Measurements from ENCODE around the gene BGLAP.

The BGLAP gene

GRCh38 chr1:156276532-156276931 lies 34.5 kb downstream of the BGLAP start:
- H3K4me2 ChIP-seq (ENCODE audit: low read depth, low read length) = no peak overlapping the region
- 0 out of 2 replicates have a peak, but pooled peaks cover 3% of the 10 kb centered on the region for H4K20me1 ChIP-seq (ENCODE audit: insufficient read depth, low read length)
- DNase-seq = no peak
- no peaks in the 10 kb centered on the region for H3K9me2 ChIP-seq (replicated peaks; ENCODE audit: insufficient read depth, low read length)
- peaks cover 40% of the 10 kb centered on the region for H3K36me3 ChIP-seq (replicated peaks; ENCODE audit: insufficient read depth, low read length)
- TF ChIP-seq EZH2 (optimal IDR thresholded peaks at IDR 0.05; ENCODE audit: low read depth, low read length) = no peak
- no peak for TF ChIP-seq EZH2phosphoT487 (IDR thresholded peaks at IDR 0.05; ENCODE audit: low read length)
- TF ChIP-seq, protein P1, sequence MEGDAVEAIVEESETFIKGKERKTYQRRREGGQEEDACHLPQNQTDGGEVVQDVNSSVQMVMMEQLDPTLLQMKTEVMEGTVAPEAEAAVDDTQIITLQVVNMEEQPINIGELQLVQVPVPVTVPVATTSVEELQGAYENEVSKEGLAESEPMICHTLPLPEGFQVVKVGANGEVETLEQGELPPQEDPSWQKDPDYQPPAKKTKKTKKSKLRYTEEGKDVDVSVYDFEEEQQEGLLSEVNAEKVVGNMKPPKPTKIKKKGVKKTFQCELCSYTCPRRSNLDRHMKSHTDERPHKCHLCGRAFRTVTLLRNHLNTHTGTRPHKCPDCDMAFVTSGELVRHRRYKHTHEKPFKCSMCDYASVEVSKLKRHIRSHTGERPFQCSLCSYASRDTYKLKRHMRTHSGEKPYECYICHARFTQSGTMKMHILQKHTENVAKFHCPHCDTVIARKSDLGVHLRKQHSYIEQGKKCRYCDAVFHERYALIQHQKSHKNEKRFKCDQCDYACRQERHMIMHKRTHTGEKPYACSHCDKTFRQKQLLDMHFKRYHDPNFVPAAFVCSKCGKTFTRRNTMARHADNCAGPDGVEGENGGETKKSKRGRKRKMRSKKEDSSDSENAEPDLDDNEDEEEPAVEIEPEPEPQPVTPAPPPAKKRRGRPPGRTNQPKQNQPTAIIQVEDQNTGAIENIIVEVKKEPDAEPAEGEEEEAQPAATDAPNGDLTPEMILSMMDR (IDR thresholded peaks at IDR 0.05; ENCODE audit: low read length) = no peak
- H3K27ac ChIP-seq (ENCODE audit: low read length) = no peak overlapping the region
- no peaks in the 10 kb centered on the region for H3K9me3 ChIP-seq (replicated peaks; ENCODE audit: insufficient read depth, low read length)
- no peaks in the 10 kb centered on the region for H3K27me3 ChIP-seq (replicated peaks; ENCODE audit: insufficient read depth, low read length)
- no peak overlapping the region for H3K9ac ChIP-seq (ENCODE audit: low read length)
- peaks cover 2% of the 10 kb centered on the region for H3F3A ChIP-seq (ENCODE audit: insufficient read depth, low read length)
- no peak overlapping the region for H3K4me3 ChIP-seq (ENCODE audit: low read length)
- no peak overlapping the region for H2AFZ ChIP-seq (ENCODE audit: low read length)
- peaks cover 58% of the 10 kb centered on the region for H3K79me2 ChIP-seq (ENCODE audit: low read length)
- H3K4me1 ChIP-seq (ENCODE audit: low read length) = peaks cover 13% of the 10 kb centered on the region; the same call in 1 of the 2 replicates

- Histone ChIP-seq H3F3A (ENCODE audit: insufficient read depth, low read length) (peaks cover 7% of the 10 kb centered on the region), H3K27me3 (replicated peaks; ENCODE audit: insufficient read depth, low read length) (no peaks in the 10 kb centered on the region), H3K9me2 (replicated peaks; ENCODE audit: insufficient read depth, low read length) (no peaks in the 10 kb centered on the region), H3K4me1 (ENCODE audit: low read length) (peaks cover 13% of the 10 kb centered on the region; the same call in 1 of the 2 replicates), H3K27ac (ENCODE audit: low read length) (no peak overlapping the region), H4K20me1 (ENCODE audit: insufficient read depth, low read length) (0 out of 2 replicates have a peak, but pooled peaks cover 3% of the 10 kb centered on the region), H2AFZ (ENCODE audit: low read length) (no peak overlapping the region), H3K9ac (ENCODE audit: low read length) (no peak overlapping the region), H3K36me3 (replicated peaks; ENCODE audit: insufficient read depth, low read length) (peaks cover 39% of the 10 kb centered on the region), H3K4me3 (ENCODE audit: low read length) (no peak overlapping the region), H3K9me3 (replicated peaks; ENCODE audit: insufficient read depth, low read length) (no peaks in the 10 kb centered on the region), H3K4me2 (ENCODE audit: low read depth, low read length) (no peak overlapping the region), H3K79me2 (ENCODE audit: low read length) (peaks cover 63% of the 10 kb centered on the region)
- TF ChIP-seq EZH2phosphoT487 (IDR thresholded peaks at IDR 0.05; ENCODE audit: low read length) (no peak), EZH2 (optimal IDR thresholded peaks at IDR 0.05; ENCODE audit: low read depth, low read length) (no peak)
- TF ChIP-seq, protein P1 (IDR thresholded peaks at IDR 0.05; ENCODE audit: low read length) = no peak
- DNase-seq = no peak
These were observed 35.0 kb downstream of the BGLAP start for GRCh38 chr1:156276966-156277381.

- H3K9me3 ChIP-seq (replicated peaks; ENCODE audit: insufficient read depth, low read length) = no peaks in the 10 kb centered on the region
- H3K4me2 ChIP-seq (ENCODE audit: low read depth, low read length) = no peak overlapping the region
- H3K36me3 ChIP-seq (replicated peaks; ENCODE audit: insufficient read depth, low read length) = peaks cover 25% of the 10 kb centered on the region
- no peaks in the 10 kb centered on the region for H3K9me2 ChIP-seq (replicated peaks; ENCODE audit: insufficient read depth, low read length)
- peaks cover 23% of the 10 kb centered on the region; the same call in 1 of the 2 replicates for H3K4me1 ChIP-seq (ENCODE audit: low read length)
- TF ChIP-seq EZH2 (optimal IDR thresholded peaks at IDR 0.05; ENCODE audit: low read depth, low read length) (no peak), EZH2phosphoT487 (IDR thresholded peaks at IDR 0.05; ENCODE audit: low read length) (no peak)
- TF ChIP-seq, protein P1 (IDR thresholded peaks at IDR 0.05; ENCODE audit: low read length) = no peak
- no peak overlapping the region for H3K9ac ChIP-seq (ENCODE audit: low read length)
- peaks cover 85% of the 10 kb centered on the region for H3K79me2 ChIP-seq (ENCODE audit: low read length)
- no peak overlapping the region for H2AFZ ChIP-seq (ENCODE audit: low read length)
- H4K20me1 ChIP-seq (ENCODE audit: insufficient read depth, low read length) = 0 out of 2 replicates have a peak, but pooled peaks cover 3% of the 10 kb centered on the region
- no peak overlapping the region for H3K27ac ChIP-seq (ENCODE audit: low read length)
- H3F3A ChIP-seq (ENCODE audit: insufficient read depth, low read length) = peaks cover 7% of the 10 kb centered on the region
- H3K27me3 ChIP-seq (replicated peaks; ENCODE audit: insufficient read depth, low read length) = no peaks in the 10 kb centered on the region
- no peak for DNase-seq
- no peak overlapping the region for H3K4me3 ChIP-seq (ENCODE audit: low read length)
These were observed 37.9 kb downstream of the BGLAP start for GRCh38 chr1:156279837-156280236.

All from MM.1S (cell line).